ENCODE results near the gene CTSS. TPM values are rescaled to one million over a fixed set of nuclear protein-coding genes. Genes with fewer than 3 reads are reported as not detected.
"Not testable (repeated sequence)": the region's sequence is repeated elsewhere in the genome, so short reads cannot be mapped to it uniquely, and the experiment has no call there.

Gene CTSS
- total RNA-seq, 4 donors from 2014 or later: 6.7 to 21.7 (median 15.5) TPM

DNA sequence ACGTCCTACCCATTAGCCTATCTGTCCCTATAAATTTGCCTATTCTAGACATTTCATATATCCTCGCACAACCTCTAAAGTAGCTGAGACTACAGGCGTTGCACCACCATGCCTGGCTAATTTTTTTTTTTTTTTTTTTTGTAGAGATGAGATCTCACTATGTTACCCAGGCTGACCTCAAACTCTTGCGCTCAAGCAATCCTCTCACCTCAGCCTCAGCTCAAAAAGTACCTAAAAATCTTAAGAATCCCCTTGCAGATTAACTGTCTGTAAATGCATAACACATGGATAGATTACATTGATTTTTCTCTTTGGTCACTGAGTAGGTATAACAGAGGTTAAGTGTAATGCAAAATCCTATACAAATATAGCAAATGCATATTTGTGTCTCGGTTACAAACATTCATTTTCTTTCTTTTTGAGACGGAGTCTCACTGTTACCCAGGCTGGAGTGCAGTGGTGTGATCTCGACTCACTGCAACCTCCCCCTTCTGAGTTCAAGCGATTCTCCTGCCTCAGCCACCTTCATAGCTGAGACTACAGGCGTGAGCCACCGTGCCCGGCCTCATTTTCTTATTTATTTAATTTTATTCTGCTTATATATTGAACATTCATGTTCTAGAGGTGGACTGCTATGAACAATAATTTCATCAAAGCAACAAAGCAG lies 47.2 kb downstream of the CTSS start:
- no peak for DNase-seq (ENCODE audit: low spot score in 2 of 2)
- H3K27me3 ChIP-seq: no peaks in the 10 kb centered on the region
- no peak overlapping the region for H3K27ac ChIP-seq
- H3K9me3 ChIP-seq: no peaks in the 10 kb centered on the region
- 86% methylated on average over 11 of the region's 11 CpGs for WGBS
- no peak for TF ChIP-seq EP300 (IDR thresholded peaks at IDR 0.05)
- TF ChIP-seq, protein P1, sequence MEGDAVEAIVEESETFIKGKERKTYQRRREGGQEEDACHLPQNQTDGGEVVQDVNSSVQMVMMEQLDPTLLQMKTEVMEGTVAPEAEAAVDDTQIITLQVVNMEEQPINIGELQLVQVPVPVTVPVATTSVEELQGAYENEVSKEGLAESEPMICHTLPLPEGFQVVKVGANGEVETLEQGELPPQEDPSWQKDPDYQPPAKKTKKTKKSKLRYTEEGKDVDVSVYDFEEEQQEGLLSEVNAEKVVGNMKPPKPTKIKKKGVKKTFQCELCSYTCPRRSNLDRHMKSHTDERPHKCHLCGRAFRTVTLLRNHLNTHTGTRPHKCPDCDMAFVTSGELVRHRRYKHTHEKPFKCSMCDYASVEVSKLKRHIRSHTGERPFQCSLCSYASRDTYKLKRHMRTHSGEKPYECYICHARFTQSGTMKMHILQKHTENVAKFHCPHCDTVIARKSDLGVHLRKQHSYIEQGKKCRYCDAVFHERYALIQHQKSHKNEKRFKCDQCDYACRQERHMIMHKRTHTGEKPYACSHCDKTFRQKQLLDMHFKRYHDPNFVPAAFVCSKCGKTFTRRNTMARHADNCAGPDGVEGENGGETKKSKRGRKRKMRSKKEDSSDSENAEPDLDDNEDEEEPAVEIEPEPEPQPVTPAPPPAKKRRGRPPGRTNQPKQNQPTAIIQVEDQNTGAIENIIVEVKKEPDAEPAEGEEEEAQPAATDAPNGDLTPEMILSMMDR (IDR thresholded peaks at IDR 0.05): no peak
- no peak for TF ChIP-seq POLR2A (IDR thresholded peaks at IDR 0.05)
- TF ChIP-seq POLR2AphosphoS5 (IDR thresholded peaks at IDR 0.05): no peak
- no peaks in the 10 kb centered on the region for H3K36me3 ChIP-seq
- no peak overlapping the region for H3K4me3 ChIP-seq
- no peaks in the 10 kb centered on the region for H3K4me1 ChIP-seq

- not testable (repeated sequence) for H3K36me3 ChIP-seq; H3K27ac ChIP-seq; H3K4me1 ChIP-seq; DNase-seq (ENCODE audit: low spot score in 2 of 2); H3K27me3 ChIP-seq; H3K9me3 ChIP-seq; H3K4me3 ChIP-seq
- 77% methylated on average over 1 of the region's 1 CpG for WGBS
These were observed 56.5 kb downstream of the CTSS start for GRCh38 chr1:150709031-150709430.

- Histone ChIP-seq H3K9me3 (no peaks in the 10 kb centered on the region), H3K27me3 (no peaks in the 10 kb centered on the region), H3K36me3 (no peaks in the 10 kb centered on the region), H3K4me3 (no peak overlapping the region), H3K4me1 (no peaks in the 10 kb centered on the region), H3K27ac (no peak overlapping the region)
- WGBS: 95% methylated on average over 2 of the region's 2 CpGs
- no peak for DNase-seq (ENCODE audit: low spot score in 2 of 2)
- TF ChIP-seq EP300 (IDR thresholded peaks at IDR 0.05): no peak
These were observed 57.0 kb downstream of the CTSS start for GRCh38 chr1:150708595-150708994.

DNA sequence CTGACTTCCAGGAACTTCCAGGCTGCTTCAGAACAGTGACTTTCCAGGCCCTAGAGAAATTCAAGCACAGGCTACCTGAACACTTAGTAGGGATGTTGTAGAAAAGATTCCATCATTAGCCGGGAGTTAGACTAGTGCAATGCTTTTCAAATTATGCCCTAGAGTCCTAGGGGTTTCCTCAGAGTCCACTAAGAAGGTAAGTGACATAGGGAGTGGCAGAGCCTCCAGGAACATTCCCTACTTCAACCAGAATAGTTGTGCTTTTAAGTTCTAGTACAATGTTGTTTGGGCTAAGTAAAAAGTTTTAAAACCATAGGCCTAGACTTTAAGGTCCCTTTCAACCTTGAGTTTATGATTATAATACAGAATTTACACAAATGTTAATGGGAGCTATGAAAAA lies 59.5 kb downstream of the CTSS start:
- Histone ChIP-seq H3K27ac (no peak overlapping the region), H3K9me3 (no peaks in the 10 kb centered on the region), H3K27me3 (no peaks in the 10 kb centered on the region), H3K4me3 (no peak overlapping the region), H3K36me3 (no peaks in the 10 kb centered on the region), H3K4me1 (no peaks in the 10 kb centered on the region)
- WGBS: 67% methylated on average over 1 of the region's 1 CpG
- no peak for DNase-seq (ENCODE audit: low spot score in 2 of 2)
- TF ChIP-seq POLR2AphosphoS5 (IDR thresholded peaks at IDR 0.05): no peak
- TF ChIP-seq EP300 (IDR thresholded peaks at IDR 0.05): no peak
- TF ChIP-seq, protein P1 (IDR thresholded peaks at IDR 0.05): no peak
- TF ChIP-seq POLR2A (IDR thresholded peaks at IDR 0.05): no peak

GRCh38 chr1:150703427-150703826 lies 62.2 kb downstream of the CTSS start:
- H3K27ac ChIP-seq: no peak overlapping the region
- no peaks in the 10 kb centered on the region for H3K4me1 ChIP-seq
- no peak for DNase-seq (ENCODE audit: low spot score in 2 of 2)
- H3K27me3 ChIP-seq: no peaks in the 10 kb centered on the region
- TF ChIP-seq POLR2AphosphoS5 (IDR thresholded peaks at IDR 0.05) (no peak), EP300 (IDR thresholded peaks at IDR 0.05) (no peak), POLR2A (IDR thresholded peaks at IDR 0.05) (no peak)
- TF ChIP-seq, protein P1 (IDR thresholded peaks at IDR 0.05): no peak
- no peaks in the 10 kb centered on the region for H3K9me3 ChIP-seq
- no peak overlapping the region for H3K4me3 ChIP-seq
- H3K36me3 ChIP-seq: no peaks in the 10 kb centered on the region

DNA sequence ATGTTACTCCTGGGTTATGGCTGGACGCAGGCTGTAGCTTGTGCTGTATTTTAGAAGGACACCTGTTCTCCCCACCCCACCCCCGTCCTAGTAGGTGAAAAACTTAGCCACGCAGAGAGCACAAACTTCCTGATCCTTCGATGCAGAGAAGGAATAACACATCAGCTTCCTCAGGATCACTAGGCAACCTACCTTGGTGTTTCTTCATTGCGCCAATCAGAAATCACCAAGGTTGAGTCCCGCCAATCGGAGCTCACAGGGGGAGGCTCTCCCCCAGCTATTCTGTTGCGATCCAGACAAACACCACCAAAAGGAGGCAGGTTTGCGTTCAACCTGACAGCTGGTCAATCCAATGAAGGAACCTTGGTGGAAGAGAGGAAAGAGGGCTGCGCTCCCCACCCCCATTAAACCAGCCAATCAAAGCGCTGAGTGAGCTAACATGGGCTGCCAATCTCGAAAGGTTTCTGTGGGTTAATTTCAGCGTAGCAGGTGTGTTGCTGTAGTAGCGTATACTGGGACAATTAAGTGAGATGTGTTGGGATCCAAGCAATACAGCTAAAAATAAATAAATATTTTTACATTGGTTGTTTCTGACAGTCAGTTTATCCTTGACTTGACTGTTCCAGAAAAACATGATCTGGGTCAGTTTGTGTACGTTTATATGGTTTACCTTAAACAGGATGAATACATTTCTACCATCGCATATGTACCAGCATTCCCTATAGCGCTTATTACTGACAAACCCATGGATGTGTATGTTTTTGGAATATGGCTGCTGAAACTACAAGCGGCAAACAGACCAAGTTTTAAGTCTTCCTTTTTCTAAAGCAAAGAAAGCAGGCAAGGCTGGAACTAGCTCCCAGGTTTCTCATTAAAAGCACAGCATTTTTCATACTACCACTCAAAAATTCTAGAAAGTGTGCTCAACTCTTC lies 68.3 kb downstream of the CTSS start, which contains the start of gene GOLPH3L:
TSS of gene GOLPH3L (minus strand) at position 160 of the 933 bp plus-strand sequence. CDS start 2,316 bp downstream, outside the sequence.
- Histone ChIP-seq H3K36me3 (peaks cover 21% of the 10 kb centered on the region), H3K9me3 (no peaks in the 10 kb centered on the region), H3K4me1 (peaks cover 25% of the 10 kb centered on the region), H3K4me3 (peak within 1 kb of the TSS; percentile 54), H3K27me3 (no peaks in the 10 kb centered on the region), H3K27ac (peak within 1 kb of the TSS; percentile 30)
- 2% methylated on average over 18 of the region's 18 CpGs for WGBS
- TF ChIP-seq POLR2A (IDR thresholded peaks at IDR 0.05): peak in 1 of 2 donors; percentile 54
- peak in 2 of 3 donors; percentile 45 to 69 for TF ChIP-seq POLR2AphosphoS5 (IDR thresholded peaks at IDR 0.05)
- TF ChIP-seq, protein P1 (IDR thresholded peaks at IDR 0.05): no peak
- no peak for TF ChIP-seq EP300 (IDR thresholded peaks at IDR 0.05)
- DNase-seq (ENCODE audit: low spot score in 2 of 2): peak; percentile 95
